Tibial artery (tissue), 4 donors: ENCODE measurements around the gene ADCY9.

Source experiments
- DNase-seq, 2 donors: peaks; one replicate each; pipeline ENCODE4 v3.0.0-alpha.2; 2019
- H3K27ac ChIP-seq, 2 donors: fragments of 200-600 bp; sonication (generic) in 1 of 2; 1 replicate in 1 of 2; 2 replicates in 1 of 2; pipeline ENCODE4 v1.5.1; 2018 to 2019; ENCODE audit warnings: mild to moderate bottlenecking in 1 of 2
- H3K27me3 ChIP-seq, 2 donors: fragments of 200-600 bp; sonication (generic) in 1 of 2; one replicate each; pipeline versions ENCODE4 v1.5.1 to v1.6.0; 2016 to 2019
- H3K36me3 ChIP-seq, 3 donors: fragments of 200-600 bp; sonication (generic) in 2 of 3; one replicate each; pipeline ENCODE4 v1.5.1; 2016 to 2019; ENCODE audit warnings: mild to moderate bottlenecking in 2 of 3
- H3K4me1 ChIP-seq, 4 donors: fragments of 200-600 bp; sonication (generic) in 2 of 4; 1 replicate in 3 of 4; 2 replicates in 1 of 4; pipeline ENCODE4 v1.5.1; 2016 to 2019
- H3K4me3 ChIP-seq, 2 donors: fragments of 200-600 bp; sonication (generic) in 1 of 2; 1 replicate in 1 of 2; 2 replicates in 1 of 2; pipeline ENCODE4 v1.5.1; 2018 to 2019; ENCODE audit warnings: mild to moderate bottlenecking in 2 of 2
- H3K9me3 ChIP-seq, 3 donors: fragments of 200-600 bp; sonication (generic) in 1 of 3; one replicate each; pipeline ENCODE4 v1.5.1; 2016 to 2019
- CTCF ChIP-seq, 2 experiments: fragments of 200-600 bp in 1 of 2; fragments of 450-650 bp in 1 of 2; IDR thresholded peaks; one replicate each; pipeline ENCODE4 v1.5.1; 2017 to 2019; ENCODE audit warnings: antibody characterized with exemption in 2 of 2, mild to moderate bottlenecking in 1 of 2, moderate library complexity in 1 of 2
- intact Hi-C: fragments of 100-400 bp; cut with DNase I; formaldehyde crosslinking; loops from one replicate; pipeline ENCODE4 v1.15.0; 2023; ENCODE audit warnings: low total_unique reads

Gene ADCY9

GRCh38 chr16:3988824-3989223 is 127.4 kb downstream of the ADCY9 start:
- H3K27me3 ChIP-seq, result no peaks in the 10 kb centered on the region
- H3K9me3 ChIP-seq, result no peaks in the 10 kb centered on the region
- H3K4me3 ChIP-seq, result no peak overlapping the region
- no peak for DNase-seq
- no peak overlapping the region for H3K27ac ChIP-seq
- peaks cover 6 to 74% (median 38%) of the 10 kb centered on the region in 3 donors for H3K36me3 ChIP-seq
- intact Hi-C loops, result loop anchor here (10.0 kb wide), 2 partner anchors 126 to 196 kb away; partner anchors contain the start of gene ADCY9
- TF ChIP-seq CTCF (IDR thresholded peaks at IDR 0.05), result no peak
- no peaks in the 10 kb centered on the region for H3K4me1 ChIP-seq

GRCh38 chr16:3988011-3988410 is 128.2 kb downstream of the ADCY9 start:
- no peaks in the 10 kb centered on the region for H3K9me3 ChIP-seq
- no peaks in the 10 kb centered on the region for H3K27me3 ChIP-seq
- no peak overlapping the region for H3K27ac ChIP-seq
- H3K4me1 ChIP-seq, result peaks cover 0 to 6% (median 5%) of the 10 kb centered on the region in 4 donors
- no peak for DNase-seq
- no peak for TF ChIP-seq CTCF (IDR thresholded peaks at IDR 0.05)
- H3K36me3 ChIP-seq, result peaks cover 6 to 70% (median 36%) of the 10 kb centered on the region in 3 donors
- H3K4me3 ChIP-seq, result no peak overlapping the region
- intact Hi-C loops, result loop anchor here (10.0 kb wide), 2 partner anchors 127 to 197 kb away; partner anchors contain the start of gene ADCY9

GRCh38 chr16:3987231-3987630 is 129.0 kb downstream of the ADCY9 start:
- DNase-seq, result no peak
- Histone ChIP-seq H3K9me3 (no peaks in the 10 kb centered on the region), H3K36me3 (peaks cover 8 to 70% (median 31%) of the 10 kb centered on the region in 3 donors), H3K4me1 (peaks cover 0 to 9% (median 6%) of the 10 kb centered on the region in 4 donors), H3K4me3 (no peak overlapping the region), H3K27me3 (no peaks in the 10 kb centered on the region), H3K27ac (no peak overlapping the region)
- TF ChIP-seq CTCF (IDR thresholded peaks at IDR 0.05), result no peak
- intact Hi-C loops, result loop anchor here (10.0 kb wide), 2 partner anchors 128 to 198 kb away; partner anchors contain the start of gene ADCY9

GRCh38 chr16:3986235-3986544 is 130.1 kb downstream of the ADCY9 start:
- no peak overlapping the region for H3K4me3 ChIP-seq
- peaks cover 10 to 69% (median 33%) of the 10 kb centered on the region in 3 donors for H3K36me3 ChIP-seq
- H3K27ac ChIP-seq, result no peak overlapping the region
- no peaks in the 10 kb centered on the region for H3K27me3 ChIP-seq
- no peak for TF ChIP-seq CTCF (IDR thresholded peaks at IDR 0.05)
- intact Hi-C loops, result loop anchor here (10.0 kb wide), 2 partner anchors 129 to 199 kb away; partner anchors contain the start of gene ADCY9
- H3K9me3 ChIP-seq, result no peaks in the 10 kb centered on the region
- peaks cover 0 to 9% (median 6%) of the 10 kb centered on the region in 4 donors for H3K4me1 ChIP-seq
- DNase-seq, result no peak

GRCh38 chr16:3984111-3985060 is 131.9 kb downstream of the ADCY9 start:
- Histone ChIP-seq H3K36me3 (peaks cover 18 to 66% (median 45%) of the 10 kb centered on the region in 3 donors), H3K27ac (no peak overlapping the region), H3K4me3 (no peak overlapping the region), H3K4me1 (peaks cover 0 to 22% (median 9%) of the 10 kb centered on the region in 4 donors), H3K27me3 (no peaks in the 10 kb centered on the region), H3K9me3 (no peaks in the 10 kb centered on the region)
- DNase-seq, result no peak
- intact Hi-C loops, result loop anchor here (10.0 kb wide), 2 partner anchors 130 to 200 kb away; partner anchors contain the start of gene ADCY9
- no peak for TF ChIP-seq CTCF (IDR thresholded peaks at IDR 0.05)
